Globus pallidus (tissue), 1 donor: Measurements from ENCODE around the gene HOOK1.
"Not testable (repeated sequence)": the region's sequence is repeated elsewhere in the genome, so short reads cannot be mapped to it uniquely, and the experiment has no call there.

Experiments used
- DNase-seq: peaks from one replicate; pipeline ENCODE4 v3.0.0-alpha.2; 2015; ENCODE audit warnings: low spot score

The HOOK1 gene

GRCh38 chr1:59885160-59885832 lies 70.5 kb downstream of the HOOK1 start:
- DNase-seq, result no peak

- DNase-seq, result no peak
These were observed 78.4 kb downstream of the HOOK1 start for GRCh38 chr1:59892841-59893811.

- DNase-seq, result no peak
These were observed 82.4 kb downstream of the HOOK1 start for GRCh38 chr1:59897165-59897564.

- DNase-seq, result no peak
These were observed 84.2 kb downstream of the HOOK1 start for GRCh38 chr1:59898927-59899326.

GRCh38 chr1:59900640-59901039 lies 85.9 kb downstream of the HOOK1 start:
- no peak for DNase-seq

GRCh38 chr1:59901770-59902388 lies 87.1 kb downstream of the HOOK1 start:
- DNase-seq, result no peak

GRCh38 chr1:59903141-59903754 lies 88.5 kb downstream of the HOOK1 start:
- peak; percentile 78 for DNase-seq

GRCh38 chr1:59906931-59907330 lies 92.2 kb downstream of the HOOK1 start:
- DNase-seq, result no peak

- DNase-seq, result no peak
These were observed 93.3 kb downstream of the HOOK1 start for GRCh38 chr1:59908084-59908483.

GRCh38 chr1:59908682-59909081 lies 93.9 kb downstream of the HOOK1 start:
- DNase-seq, result no peak

GRCh38 chr1:59914791-59915286 lies 100.1 kb downstream of the HOOK1 start:
- DNase-seq, result not testable (repeated sequence)

GRCh38 chr1:59915516-59915915 lies 100.8 kb downstream of the HOOK1 start:
- no peak for DNase-seq

GRCh38 chr1:59917026-59917784 lies 102.5 kb downstream of the HOOK1 start:
- peak; percentile 96 for DNase-seq

GRCh38 chr1:59917785-59918180 lies 103.0 kb downstream of the HOOK1 start:
- peak; percentile 41 for DNase-seq

GRCh38 chr1:59919746-59920145 lies 105.0 kb downstream of the HOOK1 start:
- DNase-seq, result no peak

- DNase-seq, result not testable (repeated sequence)
These were observed 106.6 kb downstream of the HOOK1 start for GRCh38 chr1:59921258-59921899.

- DNase-seq, result no peak
These were observed 109.9 kb downstream of the HOOK1 start for GRCh38 chr1:59924653-59925052.
